ENCODE data around the gene SNAPC2. TPM values are rescaled to one million over a fixed set of nuclear protein-coding genes. Genes with fewer than 3 reads are reported as not detected.

Gene SNAPC2
- total RNA-seq, 1 experiment from 2014 or later: 63.0 TPM

- ChIA-PET CTCF (no interaction called here), POLR2A (no interaction called here)
- Histone ChIP-seq H3K9me3 (ENCODE audit: control insufficient read depth, insufficient read depth, low read depth, low read length) (no peaks in the 10 kb centered on the region), H3K27ac (ENCODE audit: low read length) (no peak overlapping the region), H3K27me3 (ENCODE audit: control insufficient read depth, insufficient read depth, low read length) (no peaks in the 10 kb centered on the region), H3K36me3 (ENCODE audit: control insufficient read depth, insufficient read depth, low read length) (no peaks in the 10 kb centered on the region), H3K4me1 (ENCODE audit: control insufficient read depth, insufficient read depth, low read length) (peaks cover 6% of the 10 kb centered on the region), H3K4me3 (ENCODE audit: low read depth in 2 of 2, low read length in 2 of 2) (no peak overlapping the region)
- no TSS peak for BruUV-seq (replicated peaks)
- TF ChIP-seq REST (IDR thresholded peaks at IDR 0.05; ENCODE audit: insufficient read depth in 1 of 2, low read depth in 2 of 2, low read length in 1 of 2): no peak
- no peak for TF ChIP-seq POLR2AphosphoS5 (IDR thresholded peaks at IDR 0.05; ENCODE audit: low read depth, low read length)
- no peak for TF ChIP-seq TCF7L2 (IDR thresholded peaks at IDR 0.05; ENCODE audit: low read depth, low read length)
- no peak for TF ChIP-seq CTCF (IDR thresholded peaks at IDR 0.05)
- TF ChIP-seq SIN3A (IDR thresholded peaks at IDR 0.05; ENCODE audit: borderline replicate concordance, insufficient read depth, low read depth, low read length): no peak
- intact Hi-C loops (cut with micrococcal nuclease; ENCODE audit: unreplicated experiment): no loop called here
- in situ Hi-C loops (cut with HindIII; ENCODE audit: low pct_unique_long_range_greater_than_20kb, low sequenced_read_pairs): no loop called here
- ATAC-seq (no peak), DNase-seq (ENCODE audit: low read depth, low spot score) (no peak)
Measured at GRCh38 chr19:7910321-7911161, 9.6 kb upstream of the SNAPC2 start.

- peaks cover 10% of the 10 kb centered on the region for H3K4me1 ChIP-seq (ENCODE audit: control insufficient read depth, insufficient read depth, low read length)
- H3K36me3 ChIP-seq (ENCODE audit: control insufficient read depth, insufficient read depth, low read length): no peaks in the 10 kb centered on the region
- intact Hi-C loops (cut with micrococcal nuclease; ENCODE audit: unreplicated experiment): no loop called here
- in situ Hi-C loops (cut with HindIII; ENCODE audit: low pct_unique_long_range_greater_than_20kb, low sequenced_read_pairs): no loop called here
- no TSS peak for BruUV-seq (replicated peaks)
- H3K27me3 ChIP-seq (ENCODE audit: control insufficient read depth, insufficient read depth, low read length): no peaks in the 10 kb centered on the region
- no peak overlapping the region for H3K27ac ChIP-seq (ENCODE audit: low read length)
- no peak for TF ChIP-seq REST (IDR thresholded peaks at IDR 0.05; ENCODE audit: insufficient read depth in 1 of 2, low read depth in 2 of 2, low read length in 1 of 2)
- no peak for TF ChIP-seq TCF7L2 (IDR thresholded peaks at IDR 0.05; ENCODE audit: low read depth, low read length)
- TF ChIP-seq POLR2AphosphoS5 (IDR thresholded peaks at IDR 0.05; ENCODE audit: low read depth, low read length): no peak
- TF ChIP-seq SIN3A (IDR thresholded peaks at IDR 0.05; ENCODE audit: borderline replicate concordance, insufficient read depth, low read depth, low read length): no peak
- TF ChIP-seq CTCF (IDR thresholded peaks at IDR 0.05): no peak
- ChIA-PET POLR2A (no interaction called here), CTCF (interaction anchor here (0.6 kb wide), 1 partner anchor 13 kb away, joined by 4 read pairs; no protein-coding TSS in a partner anchor)
- no peak for ATAC-seq
- H3K9me3 ChIP-seq (ENCODE audit: control insufficient read depth, insufficient read depth, low read depth, low read length): no peaks in the 10 kb centered on the region
- H3K4me3 ChIP-seq (ENCODE audit: low read depth in 2 of 2, low read length in 2 of 2): no peak overlapping the region
- DNase-seq (ENCODE audit: low read depth, low spot score): no peak
Measured at GRCh38 chr19:7911508-7912143, 8.5 kb upstream of the SNAPC2 start.

All from Panc1 (cell line).